ENCODE measurements around the gene HTR3C. TPM values are rescaled to one million over a fixed set of nuclear protein-coding genes. Genes with fewer than 3 reads are reported as not detected.

The HTR3C gene
- total RNA-seq, 1 donor from 2014 or later: not detected

DNA sequence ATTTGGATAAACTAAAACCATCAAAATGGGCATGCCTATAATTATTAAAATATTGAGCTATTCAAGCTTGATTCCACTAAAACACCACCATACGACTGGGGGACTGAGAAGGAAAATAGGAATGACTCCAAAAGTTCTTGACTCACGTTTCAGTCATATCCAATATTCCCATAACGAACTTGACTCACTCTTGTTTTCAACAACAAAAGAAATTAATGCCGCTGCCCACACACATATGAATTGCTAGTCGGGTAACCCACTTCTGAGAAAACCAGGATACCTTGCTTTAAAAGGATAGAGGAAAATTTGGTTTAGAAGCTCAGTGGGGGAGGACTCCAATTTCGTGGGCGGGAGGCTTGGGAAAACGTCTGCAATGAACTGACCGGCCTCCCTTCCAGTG lies 5.2 kb downstream of the HTR3C start:
- Mint-ChIP-seq H3K4me3 (ENCODE audit: unreplicated experiment) (no peak overlapping the region), H3K4me1 (ENCODE audit: unreplicated experiment) (no peaks in the 10 kb centered on the region), H3K36me3 (ENCODE audit: unreplicated experiment) (no peaks in the 10 kb centered on the region), H3K9me3 (ENCODE audit: unreplicated experiment) (no peaks in the 10 kb centered on the region), H3K27ac (ENCODE audit: unreplicated experiment) (no peak overlapping the region), H3K27me3 (ENCODE audit: unreplicated experiment) (peaks cover 26% of the 10 kb centered on the region)
- DNase-seq (ENCODE audit: extremely low spot score, unreplicated experiment): no peak
- TF ChIP-seq, protein P1, sequence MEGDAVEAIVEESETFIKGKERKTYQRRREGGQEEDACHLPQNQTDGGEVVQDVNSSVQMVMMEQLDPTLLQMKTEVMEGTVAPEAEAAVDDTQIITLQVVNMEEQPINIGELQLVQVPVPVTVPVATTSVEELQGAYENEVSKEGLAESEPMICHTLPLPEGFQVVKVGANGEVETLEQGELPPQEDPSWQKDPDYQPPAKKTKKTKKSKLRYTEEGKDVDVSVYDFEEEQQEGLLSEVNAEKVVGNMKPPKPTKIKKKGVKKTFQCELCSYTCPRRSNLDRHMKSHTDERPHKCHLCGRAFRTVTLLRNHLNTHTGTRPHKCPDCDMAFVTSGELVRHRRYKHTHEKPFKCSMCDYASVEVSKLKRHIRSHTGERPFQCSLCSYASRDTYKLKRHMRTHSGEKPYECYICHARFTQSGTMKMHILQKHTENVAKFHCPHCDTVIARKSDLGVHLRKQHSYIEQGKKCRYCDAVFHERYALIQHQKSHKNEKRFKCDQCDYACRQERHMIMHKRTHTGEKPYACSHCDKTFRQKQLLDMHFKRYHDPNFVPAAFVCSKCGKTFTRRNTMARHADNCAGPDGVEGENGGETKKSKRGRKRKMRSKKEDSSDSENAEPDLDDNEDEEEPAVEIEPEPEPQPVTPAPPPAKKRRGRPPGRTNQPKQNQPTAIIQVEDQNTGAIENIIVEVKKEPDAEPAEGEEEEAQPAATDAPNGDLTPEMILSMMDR (IDR thresholded peaks at IDR 0.05): no peak

DNA sequence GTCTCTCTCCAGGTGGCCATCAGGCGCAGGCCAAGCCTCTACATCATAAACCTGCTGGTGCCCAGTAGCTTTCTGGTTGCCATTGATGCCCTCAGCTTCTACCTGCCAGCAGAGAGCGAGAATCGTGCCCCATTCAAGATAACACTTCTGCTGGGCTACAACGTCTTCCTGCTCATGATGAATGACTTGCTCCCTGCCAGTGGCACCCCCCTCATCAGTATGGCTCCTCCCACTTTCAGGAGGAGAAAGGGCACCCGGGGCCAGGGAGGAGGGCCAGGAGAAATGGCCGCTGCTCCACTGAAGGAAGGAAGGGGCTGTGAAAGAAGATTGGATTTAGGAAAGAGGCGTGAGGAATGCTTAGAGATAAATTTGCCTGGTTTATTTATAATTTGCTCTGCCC lies 6.6 kb downstream of the HTR3C start:
- no peaks in the 10 kb centered on the region for H3K36me3 Mint-ChIP-seq (ENCODE audit: unreplicated experiment)
- no peaks in the 10 kb centered on the region for H3K9me3 Mint-ChIP-seq (ENCODE audit: unreplicated experiment)
- DNase-seq (ENCODE audit: extremely low spot score, unreplicated experiment): no peak
- TF ChIP-seq, protein P1 (IDR thresholded peaks at IDR 0.05): no peak
- no peak overlapping the region for H3K27ac Mint-ChIP-seq (ENCODE audit: unreplicated experiment)
- no peaks in the 10 kb centered on the region for H3K4me1 Mint-ChIP-seq (ENCODE audit: unreplicated experiment)
- H3K27me3 Mint-ChIP-seq (ENCODE audit: unreplicated experiment): peaks cover 24% of the 10 kb centered on the region
- H3K4me3 Mint-ChIP-seq (ENCODE audit: unreplicated experiment): no peak overlapping the region

DNA sequence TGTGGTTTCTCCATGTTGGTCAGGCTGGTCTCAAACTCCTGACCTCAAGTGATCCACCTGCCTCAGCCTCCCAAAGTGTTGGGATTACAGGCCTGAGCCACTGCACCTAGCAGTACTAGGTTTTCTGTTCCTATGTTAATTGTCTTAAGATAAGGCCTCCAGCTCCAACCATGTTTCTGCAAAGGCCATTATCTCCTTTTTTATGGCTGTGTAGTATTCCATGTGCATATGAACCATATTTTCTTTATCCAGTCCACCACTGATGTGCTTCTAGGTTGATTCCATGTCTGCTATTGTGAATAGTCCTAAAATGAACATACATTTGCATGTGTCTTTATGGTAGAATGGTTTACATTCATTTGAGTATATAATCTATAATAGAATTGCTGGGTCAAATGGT lies 9.8 kb downstream of the HTR3C start:
- no peaks in the 10 kb centered on the region for H3K9me3 Mint-ChIP-seq (ENCODE audit: unreplicated experiment)
- no peaks in the 10 kb centered on the region for H3K4me1 Mint-ChIP-seq (ENCODE audit: unreplicated experiment)
- peaks cover 16% of the 10 kb centered on the region for H3K27me3 Mint-ChIP-seq (ENCODE audit: unreplicated experiment)
- no peak overlapping the region for H3K27ac Mint-ChIP-seq (ENCODE audit: unreplicated experiment)
- TF ChIP-seq, protein P1 (IDR thresholded peaks at IDR 0.05): no peak
- no peak overlapping the region for H3K4me3 Mint-ChIP-seq (ENCODE audit: unreplicated experiment)
- DNase-seq (ENCODE audit: extremely low spot score, unreplicated experiment): no peak
- H3K36me3 Mint-ChIP-seq (ENCODE audit: unreplicated experiment): no peaks in the 10 kb centered on the region

DNA sequence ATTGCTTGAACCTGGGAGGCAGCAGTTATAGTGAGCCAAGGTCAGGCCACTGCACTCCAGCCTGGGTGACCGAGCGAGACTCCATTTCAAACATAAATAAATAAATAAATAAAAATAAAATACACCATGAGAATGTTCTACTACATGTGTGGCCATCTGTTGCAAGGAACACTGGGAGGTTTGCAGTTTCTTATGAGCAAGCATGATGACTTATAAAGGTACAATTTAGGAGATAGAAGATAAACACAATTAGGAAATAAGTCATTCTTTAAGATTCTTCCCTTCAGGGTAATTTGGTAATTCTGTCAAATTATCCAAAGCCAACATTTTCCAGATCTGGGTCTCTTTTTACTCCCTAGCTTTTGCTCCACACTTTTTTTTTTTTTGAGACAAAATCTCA lies 13.4 kb downstream of the HTR3C start:
- TF ChIP-seq, protein P1 (IDR thresholded peaks at IDR 0.05): no peak
- H3K36me3 Mint-ChIP-seq (ENCODE audit: unreplicated experiment): no peaks in the 10 kb centered on the region
- DNase-seq (ENCODE audit: extremely low spot score, unreplicated experiment): no peak
- no peak overlapping the region for H3K27ac Mint-ChIP-seq (ENCODE audit: unreplicated experiment)
- H3K9me3 Mint-ChIP-seq (ENCODE audit: unreplicated experiment): no peaks in the 10 kb centered on the region
- no peaks in the 10 kb centered on the region for H3K4me1 Mint-ChIP-seq (ENCODE audit: unreplicated experiment)
- H3K4me3 Mint-ChIP-seq (ENCODE audit: unreplicated experiment): no peak overlapping the region
- H3K27me3 Mint-ChIP-seq (ENCODE audit: unreplicated experiment): peaks cover 12% of the 10 kb centered on the region

DNA sequence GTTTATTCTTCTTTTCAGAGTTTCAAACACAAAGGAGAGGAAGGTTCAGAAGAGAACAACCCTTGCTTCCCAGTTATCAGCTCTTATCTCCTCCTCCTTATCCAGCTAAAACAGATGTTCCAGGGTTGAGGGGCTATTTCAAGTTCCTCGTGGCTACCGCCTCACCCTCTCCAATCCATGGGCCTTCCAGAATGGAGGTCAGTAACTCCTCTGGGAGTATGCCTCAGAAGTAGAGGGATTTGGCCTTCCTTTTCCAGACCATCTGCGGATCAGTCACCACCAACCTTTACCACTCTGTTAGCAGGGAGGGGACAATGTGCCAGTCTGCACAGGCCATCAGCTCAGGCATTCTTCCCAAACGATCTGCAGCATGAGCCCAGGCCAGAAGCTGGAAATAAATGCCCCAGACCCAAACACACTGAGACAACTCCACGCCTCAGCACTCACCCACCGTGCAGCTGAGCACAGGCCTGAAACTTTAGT lies 14.8 kb downstream of the HTR3C start:
- H3K27me3 Mint-ChIP-seq (ENCODE audit: unreplicated experiment): peaks cover 13% of the 10 kb centered on the region
- no peak overlapping the region for H3K4me3 Mint-ChIP-seq (ENCODE audit: unreplicated experiment)
- DNase-seq (ENCODE audit: extremely low spot score, unreplicated experiment): no peak
- H3K27ac Mint-ChIP-seq (ENCODE audit: unreplicated experiment): no peak overlapping the region
- TF ChIP-seq, protein P1 (IDR thresholded peaks at IDR 0.05): no peak
- no peaks in the 10 kb centered on the region for H3K36me3 Mint-ChIP-seq (ENCODE audit: unreplicated experiment)
- peaks cover 4% of the 10 kb centered on the region for H3K4me1 Mint-ChIP-seq (ENCODE audit: unreplicated experiment)
- no peaks in the 10 kb centered on the region for H3K9me3 Mint-ChIP-seq (ENCODE audit: unreplicated experiment)

All from osteocyte (in vitro differentiated cells).